ENCODE results near the gene SH3PXD2A.

GRCh38 chr10:103603382-103603781, 252.0 kb downstream of the SH3PXD2A start:
- TF ChIP-seq HCFC1 (IDR thresholded peaks at IDR 0.05; ENCODE audit: low read length), result no peak
- no peak for TF ChIP-seq TAF1 (IDR thresholded peaks at IDR 0.05; ENCODE audit: borderline replicate concordance, low read depth, low read length)
- TF ChIP-seq EZH2 (IDR thresholded peaks at IDR 0.05; ENCODE audit: borderline replicate concordance, control insufficient read depth, low read depth, low read length), result no peak
- no peak for TF ChIP-seq POLR2AphosphoS2 (IDR thresholded peaks at IDR 0.05; ENCODE audit: low read depth, low read length)
- no peak for TF ChIP-seq CTCF (IDR thresholded peaks at IDR 0.05 in 2 of 3, conservative IDR thresholded peaks at IDR 0.05 in 1 of 3; ENCODE audit: control insufficient read depth in 2 of 3, extremely low read depth in 1 of 3, insufficient read depth in 1 of 3, low read depth in 3 of 3, low read length in 3 of 3)
- no peak for TF ChIP-seq RAD21 (IDR thresholded peaks at IDR 0.05; ENCODE audit: insufficient read depth, low read depth, low read length)

Measured in GM12878 (cell line).